LNCaP clone FGC (cell line): ENCODE measurements around the gene ADAM21.
A peak's percentile ranks its signal among the peaks of the same experiment; 100 is the strongest.
"Not testable (repeated sequence)": the region's sequence is repeated elsewhere in the genome, so short reads cannot be mapped to it uniquely, and the experiment has no call there.

ENCODE experiments used
- DNase-seq: peaks from one replicate; pipeline ENCODE4 v3.0.0-alpha.2; 2011; ENCODE audit warnings: low read depth
- H3K4me3 ChIP-seq: 2 replicates; pipeline ENCODE4 v1.5.1; 2011; ENCODE audit warnings: mild to moderate bottlenecking, low read depth, low read length, control low read depth
- TF ChIP-seq, protein P1 (sequence below): IDR thresholded peaks from 2 replicates; pipeline ENCODE4 v1.5.1; 2012; ENCODE audit warnings: mild to moderate bottlenecking; ENCODE audit not compliant: control insufficient read depth, insufficient read depth; ENCODE audit errors: extremely low read depth

Gene ADAM21

GRCh38 chr14:70422538-70422937, 29.4 kb upstream of the ADAM21 start:
- H3K4me3 ChIP-seq: no peak overlapping the region
- TF ChIP-seq, protein P1, sequence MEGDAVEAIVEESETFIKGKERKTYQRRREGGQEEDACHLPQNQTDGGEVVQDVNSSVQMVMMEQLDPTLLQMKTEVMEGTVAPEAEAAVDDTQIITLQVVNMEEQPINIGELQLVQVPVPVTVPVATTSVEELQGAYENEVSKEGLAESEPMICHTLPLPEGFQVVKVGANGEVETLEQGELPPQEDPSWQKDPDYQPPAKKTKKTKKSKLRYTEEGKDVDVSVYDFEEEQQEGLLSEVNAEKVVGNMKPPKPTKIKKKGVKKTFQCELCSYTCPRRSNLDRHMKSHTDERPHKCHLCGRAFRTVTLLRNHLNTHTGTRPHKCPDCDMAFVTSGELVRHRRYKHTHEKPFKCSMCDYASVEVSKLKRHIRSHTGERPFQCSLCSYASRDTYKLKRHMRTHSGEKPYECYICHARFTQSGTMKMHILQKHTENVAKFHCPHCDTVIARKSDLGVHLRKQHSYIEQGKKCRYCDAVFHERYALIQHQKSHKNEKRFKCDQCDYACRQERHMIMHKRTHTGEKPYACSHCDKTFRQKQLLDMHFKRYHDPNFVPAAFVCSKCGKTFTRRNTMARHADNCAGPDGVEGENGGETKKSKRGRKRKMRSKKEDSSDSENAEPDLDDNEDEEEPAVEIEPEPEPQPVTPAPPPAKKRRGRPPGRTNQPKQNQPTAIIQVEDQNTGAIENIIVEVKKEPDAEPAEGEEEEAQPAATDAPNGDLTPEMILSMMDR: no peak
- no peak for DNase-seq

DNA sequence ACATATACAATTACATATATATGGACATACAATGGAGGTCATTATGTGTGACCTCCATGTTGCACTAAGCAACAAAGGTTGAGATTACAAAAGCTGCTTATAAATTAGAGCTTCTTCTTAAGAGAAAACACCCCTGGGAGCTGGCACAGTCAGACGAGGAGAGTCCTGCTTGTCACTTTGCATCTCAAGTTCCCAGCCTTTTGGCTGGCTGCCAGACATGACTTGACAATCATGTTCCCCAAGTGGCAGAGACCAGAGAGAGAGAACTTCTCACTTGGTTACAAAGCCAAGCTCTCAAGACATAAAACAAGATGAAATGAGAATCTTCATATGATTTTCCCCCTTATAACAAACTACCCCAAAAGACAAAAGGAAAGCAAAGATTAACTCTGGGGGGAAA, 26.6 kb upstream of the ADAM21 start:
- TF ChIP-seq, protein P1: no peak
- DNase-seq: peak; percentile 17

DNA sequence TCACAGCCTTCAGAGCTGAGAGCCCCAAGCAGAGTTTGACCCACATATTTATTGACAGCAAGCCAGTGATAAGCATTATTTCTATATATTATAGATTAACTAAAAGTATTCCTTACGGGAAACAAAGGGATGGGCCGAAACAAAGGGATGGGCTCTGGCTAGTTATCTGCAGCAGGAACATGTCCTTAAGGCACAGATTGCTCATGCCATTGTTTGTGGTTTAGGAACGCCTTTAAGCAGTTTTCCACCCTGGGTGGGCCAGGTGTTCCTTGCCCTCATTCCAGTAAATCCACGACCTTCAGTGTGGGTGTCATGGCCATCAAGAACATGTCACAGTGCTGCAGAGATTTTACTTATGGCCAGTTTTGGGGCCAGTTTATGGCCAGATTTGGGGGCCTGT, 25.4 kb upstream of the ADAM21 start:
- DNase-seq, H3K4me3 ChIP-seq: not testable (repeated sequence)

More for the DNA sequence above, 26.6 kb upstream of the ADAM21 start:
- H3K4me3 ChIP-seq: no peak overlapping the region

DNA sequence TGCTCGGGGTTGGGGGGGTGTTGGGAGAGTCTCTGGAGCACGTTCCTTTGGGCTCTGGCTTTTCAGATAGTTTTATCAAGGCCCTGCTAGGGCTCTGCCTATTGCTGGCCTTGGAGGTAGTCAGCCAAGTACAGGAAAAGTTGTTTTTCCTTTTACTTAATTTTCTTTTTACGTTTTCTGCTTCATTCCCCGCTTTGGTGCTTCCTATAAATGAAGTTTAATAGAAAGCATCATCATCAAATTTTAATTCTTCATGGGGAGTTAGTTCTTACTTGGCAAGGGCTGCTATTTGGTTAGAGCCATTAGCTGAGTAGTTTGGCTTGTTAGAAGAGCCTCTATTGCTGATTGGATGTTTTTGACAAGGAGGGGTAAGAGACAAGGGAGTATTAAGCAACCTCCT, 15.1 kb upstream of the ADAM21 start:
- DNase-seq: no peak
- TF ChIP-seq, protein P1: no peak
- H3K4me3 ChIP-seq: no peak overlapping the region

DNA sequence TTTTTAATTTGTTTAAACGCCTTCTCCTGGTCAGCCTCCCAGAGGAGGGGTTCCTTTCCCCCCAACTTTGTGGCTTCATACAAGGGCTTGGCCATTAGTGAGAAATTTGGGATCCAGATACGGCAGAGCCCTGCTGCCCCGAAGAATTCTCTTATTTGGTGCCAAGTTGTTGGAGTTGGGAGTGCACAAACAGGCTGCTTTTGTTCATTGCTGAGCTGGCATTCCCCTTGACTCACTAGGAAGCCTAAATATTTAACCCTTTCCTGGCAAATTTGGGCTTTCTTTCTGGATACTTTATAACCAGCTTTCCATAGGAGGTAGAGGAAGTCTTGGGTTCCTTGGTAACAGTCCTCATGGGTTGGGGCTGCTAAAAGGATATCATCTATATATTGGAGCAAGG, 10.3 kb upstream of the ADAM21 start:
- DNase-seq: no peak
- TF ChIP-seq, protein P1: no peak
- H3K4me3 ChIP-seq: no peak overlapping the region

DNA sequence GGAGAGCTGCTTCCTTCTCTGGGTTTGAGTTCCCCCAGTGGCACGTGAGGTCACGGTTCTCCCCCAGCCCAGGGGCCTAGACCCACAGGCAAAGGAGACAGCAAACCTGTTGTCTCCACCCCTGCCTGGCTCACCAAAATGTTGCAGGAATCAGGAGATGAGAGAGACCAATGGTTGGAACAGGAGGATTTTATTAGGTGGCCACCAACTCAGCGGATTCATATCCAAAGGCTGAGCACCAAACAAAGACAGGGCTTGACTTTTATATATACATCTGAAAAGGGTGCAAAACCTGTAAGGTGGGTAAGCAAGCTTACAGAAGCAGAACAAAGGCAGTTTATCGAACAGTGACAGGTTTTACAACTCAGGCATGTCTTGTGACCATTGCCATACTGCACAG, 9.2 kb upstream of the ADAM21 start:
- DNase-seq: no peak
- no peak overlapping the region for H3K4me3 ChIP-seq
- TF ChIP-seq, protein P1: no peak

DNA sequence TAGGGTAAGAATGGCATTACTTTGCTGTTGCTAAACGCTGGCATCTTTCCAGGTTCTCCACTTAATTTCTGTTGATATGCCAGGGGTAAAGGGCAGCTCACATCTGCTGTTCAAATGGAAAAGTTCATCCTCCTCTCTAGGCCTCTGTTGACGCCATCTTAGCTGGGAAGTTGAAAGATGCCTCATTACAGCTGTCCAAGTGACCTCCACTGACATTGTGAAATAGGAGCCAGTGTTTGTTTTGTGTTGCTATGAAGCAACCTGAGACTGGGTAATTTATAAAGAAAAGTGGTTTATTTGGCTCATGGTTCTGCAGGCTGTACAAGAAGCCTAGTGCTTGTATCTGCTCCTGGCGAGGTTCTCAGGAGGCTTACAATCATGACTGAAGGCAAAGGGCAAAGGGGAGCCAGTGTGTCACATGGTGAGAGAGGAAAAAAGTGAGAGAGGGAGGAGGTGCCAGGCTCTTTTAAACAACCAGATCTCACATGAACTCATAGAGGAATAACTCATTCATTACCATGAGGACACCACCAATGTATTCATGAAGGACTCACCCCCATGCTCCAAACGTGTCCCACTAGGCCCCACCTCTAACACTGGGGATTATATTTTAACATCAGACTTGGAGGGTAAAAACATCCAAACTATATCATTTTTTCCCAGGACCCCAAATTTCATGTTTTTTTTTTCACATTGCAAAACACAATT, 3.2 kb upstream of the ADAM21 start:
- no peak for DNase-seq
- no peak overlapping the region for H3K4me3 ChIP-seq
- TF ChIP-seq, protein P1: no peak
